PC-3 (cell line): ENCODE results near the gene NT5C1B.

ENCODE experiments used
- EZH2 ChIP-seq: fragments of 300-600 bp; sonication (generic); IDR thresholded peaks from one replicate; pipeline ENCODE4 v1.6.1; 2017; ENCODE audit warnings: antibody characterized with exemption, mild to moderate bottlenecking, low read length; ENCODE audit not compliant: unreplicated experiment
- TF ChIP-seq, protein P1 (sequence below): fragments of 300-600 bp; sonication (generic); conservative IDR thresholded peaks from 2 replicates; pipeline ENCODE4 v1.5.1; 2017; ENCODE audit warnings: antibody characterized with exemption, low read depth, mild to moderate bottlenecking, low read length

DNA sequence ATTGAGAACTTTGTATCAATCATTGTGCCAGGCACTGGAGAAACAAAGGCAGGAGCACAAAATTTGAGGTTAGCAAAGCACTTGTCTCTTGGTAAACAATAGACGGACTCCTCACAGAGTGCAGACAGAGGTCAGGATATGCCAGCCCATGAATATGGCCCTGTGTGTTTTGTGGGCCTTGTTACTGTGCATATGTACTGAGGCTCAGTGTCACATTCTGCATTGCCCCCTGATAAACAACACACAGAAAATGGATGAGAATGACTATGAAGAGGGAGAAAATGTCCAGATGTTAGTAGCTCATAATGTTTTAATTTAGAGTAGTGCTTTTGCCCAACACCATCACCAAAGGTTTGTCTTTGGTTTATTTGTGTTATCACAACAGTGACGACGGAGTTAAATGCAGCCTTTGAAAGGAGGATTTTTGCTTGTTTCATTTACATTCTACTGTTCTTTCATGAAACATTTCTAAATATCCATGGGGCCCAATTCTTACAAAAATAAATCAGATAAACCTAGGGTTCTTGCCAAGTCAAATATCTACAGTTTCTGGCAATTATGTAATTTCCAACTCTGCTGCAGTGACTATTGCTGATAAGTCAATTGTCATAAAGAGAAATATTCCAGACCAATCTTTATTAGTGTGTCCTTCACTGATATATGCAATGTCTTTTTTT lies 14.6 kb upstream of the NT5C1B start:
- TF ChIP-seq, protein P1, sequence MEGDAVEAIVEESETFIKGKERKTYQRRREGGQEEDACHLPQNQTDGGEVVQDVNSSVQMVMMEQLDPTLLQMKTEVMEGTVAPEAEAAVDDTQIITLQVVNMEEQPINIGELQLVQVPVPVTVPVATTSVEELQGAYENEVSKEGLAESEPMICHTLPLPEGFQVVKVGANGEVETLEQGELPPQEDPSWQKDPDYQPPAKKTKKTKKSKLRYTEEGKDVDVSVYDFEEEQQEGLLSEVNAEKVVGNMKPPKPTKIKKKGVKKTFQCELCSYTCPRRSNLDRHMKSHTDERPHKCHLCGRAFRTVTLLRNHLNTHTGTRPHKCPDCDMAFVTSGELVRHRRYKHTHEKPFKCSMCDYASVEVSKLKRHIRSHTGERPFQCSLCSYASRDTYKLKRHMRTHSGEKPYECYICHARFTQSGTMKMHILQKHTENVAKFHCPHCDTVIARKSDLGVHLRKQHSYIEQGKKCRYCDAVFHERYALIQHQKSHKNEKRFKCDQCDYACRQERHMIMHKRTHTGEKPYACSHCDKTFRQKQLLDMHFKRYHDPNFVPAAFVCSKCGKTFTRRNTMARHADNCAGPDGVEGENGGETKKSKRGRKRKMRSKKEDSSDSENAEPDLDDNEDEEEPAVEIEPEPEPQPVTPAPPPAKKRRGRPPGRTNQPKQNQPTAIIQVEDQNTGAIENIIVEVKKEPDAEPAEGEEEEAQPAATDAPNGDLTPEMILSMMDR = no peak
- TF ChIP-seq EZH2 = no peak
